PC-9 (cell line): ENCODE results near the gene ZNF513. TPM values are rescaled to one million over a fixed set of nuclear protein-coding genes. Genes with fewer than 3 reads are reported as not detected.

Source experiments
- BruUV-seq: library from RNA; stranded (reverse); fragments of 400-500 nt; replicated peaks from 2 replicates; lab custom pipeline; 2021; lab: Mats Ljungman, UMichigan
- CTCF ChIA-PET: fragments of 300-600 bp; sonication (Branson Sonifier 250); formaldehyde crosslinking; loops from one replicate; lab custom pipeline; 2022; ENCODE audit warnings: antibody characterized with exemption; lab: Charles Lee
- POLR2A ChIA-PET: fragments of 300-600 bp; sonication (Branson Sonifier 250); formaldehyde crosslinking; loops from one replicate; lab custom pipeline; 2022; ENCODE audit warnings: antibody characterized with exemption; ENCODE audit not compliant: unreplicated experiment; lab: Charles Lee
- DNase-seq, 2 experiments: peaks; one replicate each; pipeline versions ENCODE4 v3.0.0 to v3.0.0-alpha.2; 2015 to 2022; ENCODE audit warnings: mixed read lengths in 1 of 2
- H2AFZ ChIP-seq: fragments of 200-600 bp; sonication (generic); 2 replicates; pipeline ENCODE4 v1.8.1; 2017; ENCODE audit warnings: antibody characterized with exemption
- H3F3A ChIP-seq: fragments of 200-600 bp; sonication (generic); 2 replicates; pipeline ENCODE4 v1.8.1; 2017; ENCODE audit warnings: antibody characterized with exemption, mild to moderate bottlenecking, low read depth; ENCODE audit not compliant: insufficient read depth
- H3K27ac ChIP-seq: fragments of 200-600 bp; sonication (generic); 2 replicates; pipeline ENCODE4 v1.6.1; 2016; ENCODE audit warnings: mixed run types
- H3K27me3 ChIP-seq: fragments of 200-600 bp; sonication (generic); 2 replicates; pipeline ENCODE4 v1.6.1; 2016; ENCODE audit warnings: low read depth, mixed run types; ENCODE audit not compliant: insufficient read depth
- H3K36me3 ChIP-seq: fragments of 200-600 bp; sonication (generic); 2 replicates; pipeline ENCODE4 v1.6.1; 2016; ENCODE audit warnings: low read depth, mixed run types
- H3K4me1 ChIP-seq: fragments of 200-600 bp; sonication (generic); replicated peaks from 2 replicates; pipeline ENCODE4 v1.6.1; 2016; ENCODE audit warnings: mixed run types; ENCODE audit not compliant: insufficient read depth
- H3K4me2 ChIP-seq: fragments of 200-600 bp; sonication (generic); 2 replicates; pipeline ENCODE4 v1.6.1; 2017; ENCODE audit warnings: mixed run types
- H3K4me3 ChIP-seq: fragments of 200-600 bp; sonication (generic); 2 replicates; pipeline ENCODE4 v1.6.1; 2016; ENCODE audit warnings: mixed run types
- H3K79me2 ChIP-seq: fragments of 200-600 bp; sonication (generic); 2 replicates; pipeline ENCODE4 v1.6.1; 2017; ENCODE audit warnings: low read depth, mixed run types
- H3K9me2 ChIP-seq: fragments of 200-600 bp; sonication (generic); 2 replicates; pipeline ENCODE4 v1.8.1; 2017; ENCODE audit warnings: mild to moderate bottlenecking; ENCODE audit not compliant: insufficient read depth
- H3K9me3 ChIP-seq: fragments of 200-600 bp; sonication (generic); 2 replicates; pipeline ENCODE4 v1.8.1; 2016; ENCODE audit warnings: low read depth; ENCODE audit not compliant: insufficient read depth
- H4K20me1 ChIP-seq: fragments of 200-600 bp; sonication (generic); 2 replicates; pipeline ENCODE4 v1.8.1; 2017; ENCODE audit not compliant: insufficient read depth
- CTCF ChIP-seq: fragments of 200-600 bp; sonication (generic); conservative IDR thresholded peaks from 2 replicates; pipeline ENCODE4 v1.6.1; 2017; ENCODE audit warnings: mixed run types, antibody characterized with exemption, mild to moderate bottlenecking, moderate library complexity
- EZH2 ChIP-seq: fragments of 200-600 bp; sonication (generic); IDR thresholded peaks from 2 replicates; pipeline ENCODE4 v1.8.0; 2017; ENCODE audit warnings: antibody characterized with exemption, low read depth
- intact Hi-C: fragments of 100-400 bp; cut with micrococcal nuclease; formaldehyde crosslinking; loops from one replicate; pipeline ENCODE4 v1.10.0; 2022; ENCODE audit not compliant: unreplicated experiment
- total RNA-seq: library from RNA; stranded (reverse); gene quantifications from 2 replicates; pipeline ENCODE4 v1.2.3, GENCODE V29; 2021

The ZNF513 gene
- total RNA-seq, 1 experiment from 2014 or later = 4.5 TPM

GRCh38 chr2:27336173-27336572 is 44.4 kb downstream of the ZNF513 start:
- Histone ChIP-seq H3K4me1 (no peaks in the 10 kb centered on the region), H3K9me2 (no peaks in the 10 kb centered on the region), H2AFZ (no peak overlapping the region), H3K9me3 (no peaks in the 10 kb centered on the region), H3K27ac (no peak overlapping the region), H3F3A (no peaks in the 10 kb centered on the region), H3K4me3 (no peak overlapping the region), H3K79me2 (no peaks in the 10 kb centered on the region), H3K4me2 (no peak overlapping the region), H3K36me3 (peaks cover 24% of the 10 kb centered on the region), H4K20me1 (no peaks in the 10 kb centered on the region), H3K27me3 (no peaks in the 10 kb centered on the region)
- intact Hi-C loops = no loop called here
- no TSS peak for BruUV-seq
- POLR2A ChIA-PET = no interaction called here
- no peak for DNase-seq
- CTCF ChIA-PET = no interaction called here
- TF ChIP-seq CTCF (no peak), EZH2 (no peak)

- no peaks in the 10 kb centered on the region for H3K9me2 ChIP-seq
- no peak overlapping the region for H3K27ac ChIP-seq
- no peaks in the 10 kb centered on the region for H3K4me1 ChIP-seq
- POLR2A ChIA-PET = no interaction called here
- no peaks in the 10 kb centered on the region for H3F3A ChIP-seq
- no peak overlapping the region for H3K4me3 ChIP-seq
- no peaks in the 10 kb centered on the region for H4K20me1 ChIP-seq
- no peak overlapping the region for H2AFZ ChIP-seq
- no peaks in the 10 kb centered on the region for H3K79me2 ChIP-seq
- H3K9me3 ChIP-seq = no peaks in the 10 kb centered on the region
- no peak for DNase-seq
- intact Hi-C loops = no loop called here
- peaks cover 18% of the 10 kb centered on the region for H3K36me3 ChIP-seq
- CTCF ChIA-PET = no interaction called here
- no peaks in the 10 kb centered on the region for H3K27me3 ChIP-seq
- TF ChIP-seq CTCF (no peak), EZH2 (no peak)
- BruUV-seq = no TSS peak
- no peak overlapping the region for H3K4me2 ChIP-seq
Measured at GRCh38 chr2:27335311-27335710, 45.2 kb downstream of the ZNF513 start.

Other genes with a start within 250 kb of the ZNF513 start
- 35.7 and 36.2 TPM in 2 replicates for gene PREB, start 246.1 kb downstream of the ZNF513 start, total RNA-seq
- gene PRR30, start 241.3 kb downstream of the ZNF513 start, total RNA-seq = not detected in 2 replicates
- not detected in 2 replicates for gene TCF23, start 231.7 kb downstream of the ZNF513 start, total RNA-seq
- gene ATRAID, start 168.7 kb downstream of the ZNF513 start, total RNA-seq = 92.8 and 126 TPM in 2 replicates
- gene SLC5A6, start 168.5 kb downstream of the ZNF513 start, total RNA-seq = 49.0 and 70.0 TPM in 2 replicates
- 41.5 and 70.8 TPM in 2 replicates for gene CAD, start 163.4 kb downstream of the ZNF513 start, total RNA-seq
- 1.5 and 2.3 TPM in 2 replicates for gene SLC30A3, start 117.7 kb downstream of the ZNF513 start, total RNA-seq
- not detected in 2 replicates for gene DNAJC5G, start 105.3 kb downstream of the ZNF513 start, total RNA-seq
- gene TRIM54, start 98.3 kb downstream of the ZNF513 start, total RNA-seq = 8.2 and 9.8 TPM in 2 replicates
- 2.8 and 4.6 TPM in 2 replicates for gene UCN, start 72.3 kb downstream of the ZNF513 start, total RNA-seq
- 42.2 and 47.5 TPM in 2 replicates for gene MPV17, start 57.6 kb downstream of the ZNF513 start, total RNA-seq
- 57.5 and 69.8 TPM in 2 replicates for gene GTF3C2, start 24.0 kb downstream of the ZNF513 start, total RNA-seq
- 32.9 and 33.1 TPM in 2 replicates for gene EIF2B4, start 10.4 kb downstream of the ZNF513 start, total RNA-seq
- 60.6 and 73.7 TPM in 2 replicates for gene SNX17, start 10.1 kb downstream of the ZNF513 start, total RNA-seq
- gene PPM1G, start 28.9 kb upstream of the ZNF513 start, total RNA-seq = 114 and 136 TPM in 2 replicates
- gene NRBP1, start 47.9 kb upstream of the ZNF513 start, total RNA-seq = 67.9 and 83.9 TPM in 2 replicates
- gene KRTCAP3, start 61.6 kb upstream of the ZNF513 start, total RNA-seq = 62.9 and 91.7 TPM in 2 replicates
- gene IFT172, start 109.0 kb upstream of the ZNF513 start, total RNA-seq = 26.2 and 27.2 TPM in 2 replicates
- 5.3 and 6.3 TPM in 2 replicates for gene FNDC4, start 114.5 kb upstream of the ZNF513 start, total RNA-seq
- gene GCKR, start 116.1 kb upstream of the ZNF513 start, total RNA-seq = 3.4 and 4.0 TPM in 2 replicates
- gene ZNF512, start 202.3 kb upstream of the ZNF513 start, total RNA-seq = 27.1 and 40.6 TPM in 2 replicates
- 1.9 and 2.9 TPM in 2 replicates for gene CCDC121, start 248.3 kb upstream of the ZNF513 start, total RNA-seq
- gene GPN1, start 248.3 kb upstream of the ZNF513 start, total RNA-seq = 37.3 and 45.1 TPM in 2 replicates